ENCODE results near the gene TRIM61. TPM values are rescaled to one million over a fixed set of nuclear protein-coding genes. Genes with fewer than 3 reads are reported as not detected.

TRIM61 gene
- total and polyA plus RNA-seq, 2 of the 4 experiments (the other 2 are of a cell fraction), result 1.5 to 4.7 TPM

- Histone ChIP-seq H3K27me3 (ENCODE audit: control insufficient read depth, insufficient read depth, low read length) (no peaks in the 10 kb centered on the region), H3K4me2 (ENCODE audit: low read depth, low read length) (no peak overlapping the region), H3K9ac (ENCODE audit: low read depth, low read length) (no peak overlapping the region), H3K4me1 (ENCODE audit: control insufficient read depth, insufficient read depth, low read length) (no peaks in the 10 kb centered on the region), H2BK5ac (ENCODE audit: low read depth, low read length, poor library complexity, severe bottlenecking) (no peak overlapping the region), H4K91ac (ENCODE audit: insufficient read depth, low read depth, low read length) (no peak overlapping the region), H3K18ac (ENCODE audit: low read depth, low read length) (no peak overlapping the region), H2BK120ac (ENCODE audit: low read depth, low read length) (no peak overlapping the region), H2AFZ (replicated peaks; ENCODE audit: low read length, poor library complexity) (no peak overlapping the region), H2AK9ac (replicated peaks; ENCODE audit: low read depth, low read length, poor library complexity) (no peak overlapping the region), H3K79me1 (ENCODE audit: low read depth in 1 of 2, low read length in 2 of 2) (no peaks in the 10 kb centered on the region), H2BK20ac (ENCODE audit: low read depth, low read length) (no peak overlapping the region), H3K27ac (ENCODE audit: insufficient read depth, low read length) (no peak overlapping the region), H3K9me1 (ENCODE audit: insufficient read depth, low read length) (no peaks in the 10 kb centered on the region), H3K36me3 (ENCODE audit: control insufficient read depth, insufficient read depth, low read length) (no peaks in the 10 kb centered on the region), H4K20me1 (ENCODE audit: insufficient read depth, low read length) (no peaks in the 10 kb centered on the region), H4K5ac (ENCODE audit: low read depth, low read length) (no peak overlapping the region), H3K9me3 (ENCODE audit: control insufficient read depth, insufficient read depth, low read length) (no peaks in the 10 kb centered on the region), H4K8ac (ENCODE audit: low read depth in 2 of 2, low read length in 2 of 2) (no peak overlapping the region), H3K56ac (ENCODE audit: extremely low read depth, insufficient read depth, low read length) (no peak overlapping the region), H3K4ac (ENCODE audit: low read depth, low read length) (no peak overlapping the region), H2AK5ac (ENCODE audit: low read depth, low read length) (no peak overlapping the region), H3K23ac (ENCODE audit: low read depth, low read length) (no peak overlapping the region), H3K4me3 (ENCODE audit: insufficient read depth, low read depth, low read length) (no peak overlapping the region), H2BK15ac (ENCODE audit: low read depth, low read length) (no peak overlapping the region), H3K14ac (replicated peaks; ENCODE audit: low read depth, low read length) (no peak overlapping the region)
- no peak for ATAC-seq (ENCODE audit: low read depth)
- BruUV-seq (replicated peaks), result no TSS peak
- intact Hi-C loops (cut with micrococcal nuclease) (no loop called here), in situ Hi-C loops (cut with MboI; ENCODE audit: low sequenced_read_pairs) (no loop called here), dilution Hi-C loops (cut with HindIII; ENCODE audit: low sequenced_read_pairs, unreplicated experiment) (no loop called here)
- WGBS, 2 experiments (ENCODE audit: extremely low coverage in 2 of 2, insufficient read length in 1 of 2), result no CpG with 5 or more reads among the region's 5 CpGs
- ChIA-PET CTCF (no interaction called here), POLR2A (ENCODE audit: unreplicated experiment) (no interaction called here)
- DNase-seq, result no peak
- TF ChIP-seq RCOR1 (IDR thresholded peaks at IDR 0.05; ENCODE audit: insufficient replicate concordance, low read length) (no peak), BHLHE40 (IDR thresholded peaks at IDR 0.05; ENCODE audit: low read depth, low read length) (no peak), RAD21 (IDR thresholded peaks at IDR 0.05; ENCODE audit: low read length) (no peak), NFE2L2 (IDR thresholded peaks at IDR 0.05; ENCODE audit: low read depth, low read length) (no peak), RFX5 (IDR thresholded peaks at IDR 0.05; ENCODE audit: low read depth, low read length) (no peak), FOS (IDR thresholded peaks at IDR 0.05; ENCODE audit: low read depth, low read length) (no peak)
These were observed 32.3 kb downstream of the TRIM61 start for GRCh38 chr4:164945146-164945545.

Data from IMR-90 (cell line).